DND-41 (cell line): ENCODE results near the gene SLC22A4.

Source experiments
- ATAC-seq: fragments of 200-7000 bp; cut with Tn5 transposase; 3 replicates; pipeline ENCODE4 v1.9.1; 2021; ENCODE audit warnings: low read depth; ENCODE audit not compliant: insufficient read depth
- DNase-seq: peaks from one replicate; pipeline ENCODE4 v3.0.0-alpha.2; 2020
- H2AFZ ChIP-seq: 2 replicates; pipeline ENCODE4 v1.6.0; 2012; ENCODE audit warnings: low read depth, low read length
- H3K27ac ChIP-seq: 2 replicates; pipeline ENCODE4 v1.5.1; 2012; ENCODE audit warnings: low read length, inconsistent platforms
- H3K27me3 ChIP-seq: fragments of 200-600 bp; sonication (generic); 2 replicates; pipeline ENCODE4 v1.6.0; 2012; ENCODE audit warnings: low read length, mild to moderate bottlenecking, inconsistent platforms; ENCODE audit not compliant: insufficient read depth, poor library complexity
- H3K36me3 ChIP-seq: 2 replicates; pipeline ENCODE4 v1.5.1; 2012; ENCODE audit warnings: low read length, inconsistent platforms; ENCODE audit not compliant: insufficient read depth
- H3K4me1 ChIP-seq: 2 replicates; pipeline ENCODE4 v1.5.1; 2012; ENCODE audit warnings: mild to moderate bottlenecking, low read length; ENCODE audit not compliant: insufficient read depth
- H3K4me2 ChIP-seq: 2 replicates; pipeline ENCODE4 v1.6.0; 2012; ENCODE audit warnings: mild to moderate bottlenecking, moderate library complexity, low read length, inconsistent platforms; ENCODE audit not compliant: insufficient read depth
- H3K4me3 ChIP-seq, 2 experiments: fragments of 200-600 bp in 1 of 2; shearing (Covaris generic) in 1 of 2; 2 replicates each; pipeline ENCODE4 v1.5.1; 2012 to 2016; ENCODE audit warnings: inconsistent platforms in 2 of 2, low read length in 2 of 2, mild to moderate bottlenecking in 2 of 2, low read depth in 1 of 2, moderate library complexity in 1 of 2
- H3K79me2 ChIP-seq: 2 replicates; pipeline ENCODE4 v1.6.0; 2012; ENCODE audit warnings: low read length, inconsistent platforms; ENCODE audit not compliant: insufficient read depth
- H3K9ac ChIP-seq: 2 replicates; pipeline ENCODE4 v1.6.0; 2012; ENCODE audit warnings: low read depth, mild to moderate bottlenecking, inconsistent platforms, low read length, moderate library complexity
- H3K9me3 ChIP-seq: 2 replicates; pipeline ENCODE4 v1.5.1; 2012; ENCODE audit warnings: low read length, moderate library complexity, mild to moderate bottlenecking, inconsistent platforms; ENCODE audit not compliant: insufficient read depth, severe bottlenecking
- H4K20me1 ChIP-seq: 2 replicates; pipeline ENCODE4 v1.6.0; 2012; ENCODE audit warnings: low read length; ENCODE audit not compliant: insufficient read depth
- EZH2 ChIP-seq: IDR thresholded peaks from 3 replicates; pipeline ENCODE4 v1.6.1; 2012; ENCODE audit warnings: borderline replicate concordance, low read depth, mild to moderate bottlenecking, moderate library complexity, low read length, inconsistent platforms; ENCODE audit not compliant: severe bottlenecking
- TF ChIP-seq, protein P1 (sequence below): IDR thresholded peaks from 2 replicates; pipeline ENCODE4 v1.5.1; 2012; ENCODE audit warnings: borderline replicate concordance, low read length, moderate library complexity, mild to moderate bottlenecking; ENCODE audit not compliant: poor library complexity, severe bottlenecking; ENCODE audit errors: extremely low read depth

Gene SLC22A4

DNA sequence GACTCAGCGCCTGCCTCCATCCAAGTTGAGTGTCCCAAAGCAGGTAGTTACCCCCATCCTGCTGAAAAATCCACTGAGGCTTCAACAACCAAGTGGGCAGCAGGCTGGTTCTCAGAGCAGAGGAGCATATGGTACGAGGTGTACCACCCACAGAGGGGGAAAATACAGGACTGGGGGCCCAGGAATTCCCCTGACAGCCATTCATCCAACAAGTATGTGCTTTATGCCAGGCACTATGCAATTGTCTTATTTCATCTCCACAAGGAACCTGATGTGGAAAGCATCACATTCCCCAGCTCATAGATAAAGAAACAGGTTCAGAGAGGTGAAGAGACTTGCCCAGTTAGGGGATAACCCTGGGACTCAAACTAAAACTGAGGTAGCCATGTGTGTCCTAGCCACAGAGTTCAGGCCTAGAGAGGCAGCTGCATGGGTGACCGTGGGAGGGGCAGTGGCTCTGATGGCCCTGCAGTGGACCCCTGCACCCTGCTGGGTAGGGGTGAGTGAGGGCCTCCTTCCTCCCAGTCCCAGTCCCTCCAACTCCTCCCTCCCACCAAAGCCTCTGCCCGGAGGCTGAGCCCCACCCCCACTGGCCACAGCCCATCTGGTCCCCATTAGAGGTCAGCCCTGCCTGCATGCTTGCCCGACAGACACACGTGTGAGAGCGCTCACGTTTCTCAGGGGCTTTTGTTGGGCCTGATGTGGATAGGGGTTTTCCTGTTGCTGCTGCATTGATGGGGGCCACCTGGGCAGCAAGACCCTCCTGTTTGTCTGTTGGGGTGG, 25.2 kb upstream of the SLC22A4 start:
- H3K4me2 ChIP-seq: no peak overlapping the region
- no peak overlapping the region for H2AFZ ChIP-seq
- no peak overlapping the region for H3K27ac ChIP-seq
- H3K9ac ChIP-seq: no peak overlapping the region
- no peak for ATAC-seq
- no peak for DNase-seq
- H4K20me1 ChIP-seq: no peaks in the 10 kb centered on the region
- H3K79me2 ChIP-seq: no peaks in the 10 kb centered on the region
- no peaks in the 10 kb centered on the region for H3K27me3 ChIP-seq
- 0 out of 2 replicates have a peak, but pooled peaks cover 6% of the 10 kb centered on the region for H3K4me1 ChIP-seq
- H3K4me3 ChIP-seq: no peak overlapping the region
- TF ChIP-seq, protein P1, sequence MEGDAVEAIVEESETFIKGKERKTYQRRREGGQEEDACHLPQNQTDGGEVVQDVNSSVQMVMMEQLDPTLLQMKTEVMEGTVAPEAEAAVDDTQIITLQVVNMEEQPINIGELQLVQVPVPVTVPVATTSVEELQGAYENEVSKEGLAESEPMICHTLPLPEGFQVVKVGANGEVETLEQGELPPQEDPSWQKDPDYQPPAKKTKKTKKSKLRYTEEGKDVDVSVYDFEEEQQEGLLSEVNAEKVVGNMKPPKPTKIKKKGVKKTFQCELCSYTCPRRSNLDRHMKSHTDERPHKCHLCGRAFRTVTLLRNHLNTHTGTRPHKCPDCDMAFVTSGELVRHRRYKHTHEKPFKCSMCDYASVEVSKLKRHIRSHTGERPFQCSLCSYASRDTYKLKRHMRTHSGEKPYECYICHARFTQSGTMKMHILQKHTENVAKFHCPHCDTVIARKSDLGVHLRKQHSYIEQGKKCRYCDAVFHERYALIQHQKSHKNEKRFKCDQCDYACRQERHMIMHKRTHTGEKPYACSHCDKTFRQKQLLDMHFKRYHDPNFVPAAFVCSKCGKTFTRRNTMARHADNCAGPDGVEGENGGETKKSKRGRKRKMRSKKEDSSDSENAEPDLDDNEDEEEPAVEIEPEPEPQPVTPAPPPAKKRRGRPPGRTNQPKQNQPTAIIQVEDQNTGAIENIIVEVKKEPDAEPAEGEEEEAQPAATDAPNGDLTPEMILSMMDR: no peak
- TF ChIP-seq EZH2: no peak
- H3K36me3 ChIP-seq: no peaks in the 10 kb centered on the region
- H3K9me3 ChIP-seq: no peaks in the 10 kb centered on the region

DNA sequence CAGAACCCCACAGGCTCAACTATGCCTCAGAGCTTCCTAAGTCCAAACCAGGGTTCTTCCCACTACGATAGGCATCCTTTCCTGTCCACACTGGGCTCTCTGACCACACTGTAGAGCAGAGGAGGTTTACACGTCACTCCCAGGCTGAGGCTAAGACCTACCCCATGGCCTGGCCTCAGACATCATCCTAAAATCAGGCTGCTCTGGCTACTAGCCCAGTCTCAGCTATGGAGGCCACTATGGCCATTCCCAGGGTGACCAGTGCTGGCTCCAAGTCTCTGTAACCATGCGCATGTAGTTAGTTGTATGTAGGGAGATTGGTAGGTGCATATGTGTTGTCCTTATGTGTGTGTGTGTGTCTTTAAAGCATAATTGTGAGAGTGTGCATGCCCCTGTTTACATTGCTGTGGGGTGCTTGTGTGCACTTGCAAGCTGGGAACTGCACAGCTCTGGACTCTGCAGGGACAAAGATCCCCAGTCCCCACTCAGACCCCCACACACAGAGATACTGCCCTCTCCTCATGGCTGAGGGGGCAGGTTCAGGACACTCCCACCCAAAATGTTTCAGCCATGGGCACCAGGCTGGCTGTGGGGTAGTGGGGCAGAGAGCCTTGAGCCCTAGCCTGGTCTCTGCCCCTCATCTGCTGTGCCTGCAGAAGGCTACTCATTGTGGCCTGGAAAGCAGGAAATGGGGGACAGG, 24.4 kb upstream of the SLC22A4 start:
- no peak for DNase-seq
- Histone ChIP-seq H2AFZ (no peak overlapping the region), H3K4me3 (no peak overlapping the region), H3K27ac (no peak overlapping the region), H3K27me3 (no peaks in the 10 kb centered on the region), H3K36me3 (no peaks in the 10 kb centered on the region), H4K20me1 (no peaks in the 10 kb centered on the region), H3K9me3 (no peaks in the 10 kb centered on the region), H3K4me2 (no peak overlapping the region), H3K9ac (no peak overlapping the region), H3K4me1 (0 out of 2 replicates have a peak, but pooled peaks cover 6% of the 10 kb centered on the region), H3K79me2 (no peaks in the 10 kb centered on the region)
- no peak for ATAC-seq
- no peak for TF ChIP-seq EZH2

DNA sequence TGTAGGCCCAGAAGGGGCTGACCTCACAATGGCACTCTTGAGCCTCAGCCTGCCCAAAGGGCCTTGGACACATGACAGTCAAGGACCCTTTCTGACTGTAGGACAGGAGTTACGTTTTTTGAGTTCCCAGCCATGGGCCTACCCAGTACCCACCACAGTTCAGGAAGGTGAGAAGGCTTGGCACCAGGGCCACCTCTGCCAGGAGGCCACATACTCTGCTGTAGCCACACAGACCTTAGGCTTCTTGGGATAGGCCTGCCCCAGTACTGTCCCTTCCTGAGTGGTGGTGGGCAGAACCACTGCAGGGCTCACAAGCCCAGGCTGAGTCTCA, 23.9 kb upstream of the SLC22A4 start:
- ATAC-seq (no peak), DNase-seq (no peak)
- Histone ChIP-seq H3K4me3 (no peak overlapping the region), H3K36me3 (no peaks in the 10 kb centered on the region), H4K20me1 (no peaks in the 10 kb centered on the region), H3K79me2 (no peaks in the 10 kb centered on the region), H3K27ac (no peak overlapping the region), H2AFZ (no peak overlapping the region), H3K27me3 (no peaks in the 10 kb centered on the region), H3K4me2 (no peak overlapping the region), H3K9ac (no peak overlapping the region), H3K4me1 (0 out of 2 replicates have a peak, but pooled peaks cover 6% of the 10 kb centered on the region), H3K9me3 (no peaks in the 10 kb centered on the region)
- TF ChIP-seq, protein P1: no peak
- no peak for TF ChIP-seq EZH2

DNA sequence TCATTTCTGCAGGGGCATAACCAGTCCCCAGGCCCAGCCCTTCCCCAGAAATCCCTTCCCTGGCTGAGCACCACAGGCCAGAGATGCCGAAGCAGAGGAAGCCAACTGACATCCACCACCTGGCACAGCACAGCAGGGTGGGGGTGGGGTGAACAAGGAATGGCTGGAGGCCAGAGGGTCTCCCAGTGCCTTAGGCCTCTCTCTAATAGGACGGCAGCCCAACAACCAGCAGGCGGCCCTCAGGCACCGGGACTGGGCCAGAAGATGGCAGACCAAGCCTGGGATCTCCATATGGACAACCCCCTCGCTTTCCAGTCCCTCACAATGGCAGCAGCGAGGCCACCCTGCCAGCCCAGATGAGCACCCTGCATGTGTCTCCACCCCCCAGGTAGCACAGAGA, 23.5 kb upstream of the SLC22A4 start:
- no peaks in the 10 kb centered on the region for H4K20me1 ChIP-seq
- H3K4me1 ChIP-seq: 0 out of 2 replicates have a peak, but pooled peaks cover 6% of the 10 kb centered on the region
- no peak for DNase-seq
- H3K36me3 ChIP-seq: no peaks in the 10 kb centered on the region
- H2AFZ ChIP-seq: no peak overlapping the region
- H3K4me3 ChIP-seq: no peak overlapping the region
- no peaks in the 10 kb centered on the region for H3K9me3 ChIP-seq
- H3K27ac ChIP-seq: no peak overlapping the region
- no peak overlapping the region for H3K9ac ChIP-seq
- TF ChIP-seq EZH2: no peak
- TF ChIP-seq, protein P1: no peak
- H3K27me3 ChIP-seq: no peaks in the 10 kb centered on the region
- ATAC-seq: no peak
- H3K4me2 ChIP-seq: no peak overlapping the region
- no peaks in the 10 kb centered on the region for H3K79me2 ChIP-seq
